Muscle layer of colon (tissue), 2 donors: ENCODE measurements around the gene RNF150.

Experiments
- H3K27ac ChIP-seq: one replicate; pipeline ENCODE4 v1.7.0; 2013; ENCODE audit warnings: low read depth, mild to moderate bottlenecking, low read length, moderate library complexity
- H3K27me3 ChIP-seq, 2 donors: one replicate each; pipeline ENCODE4 v1.7.0; 2013; ENCODE audit warnings: low read length in 2 of 2, mild to moderate bottlenecking in 2 of 2; ENCODE audit not compliant: insufficient read depth in 2 of 2, control insufficient read depth in 1 of 2
- H3K36me3 ChIP-seq: one replicate; pipeline ENCODE4 v1.7.0; 2013; ENCODE audit warnings: mild to moderate bottlenecking, low read length; ENCODE audit not compliant: insufficient read depth
- H3K4me1 ChIP-seq: one replicate; pipeline ENCODE4 v1.7.0; 2013; ENCODE audit warnings: mild to moderate bottlenecking, low read length; ENCODE audit not compliant: insufficient read depth
- H3K4me3 ChIP-seq, 2 donors: one replicate each; pipeline ENCODE4 v1.7.0; 2013; ENCODE audit warnings: low read length in 2 of 2, low read depth in 1 of 2, mild to moderate bottlenecking in 1 of 2, moderate library complexity in 1 of 2
- H3K9ac ChIP-seq: one replicate; pipeline ENCODE4 v1.7.0; 2013; ENCODE audit warnings: low read length
- H3K9me3 ChIP-seq: one replicate; pipeline ENCODE4 v1.7.0; 2013; ENCODE audit warnings: mild to moderate bottlenecking, low read length
- donor health status: abdominal sarcoma.
- donor health status: Adenocarcinoma of cecum.

Gene RNF150

GRCh38 chr4:141021397-141022110 lies 111.7 kb downstream of the RNF150 start:
- Histone ChIP-seq H3K4me3 (no peak overlapping the region), H3K9me3 (no peaks in the 10 kb centered on the region), H3K27me3 (no peaks in the 10 kb centered on the region), H3K9ac (no peak overlapping the region), H3K4me1 (peaks cover 57% of the 10 kb centered on the region), H3K27ac (peak overlapping the region; percentile 25), H3K36me3 (no peaks in the 10 kb centered on the region)

- no peaks in the 10 kb centered on the region for H3K36me3 ChIP-seq
- no peak overlapping the region for H3K9ac ChIP-seq
- H3K27me3 ChIP-seq, result no peaks in the 10 kb centered on the region
- H3K4me1 ChIP-seq, result peaks cover 57% of the 10 kb centered on the region
- H3K4me3 ChIP-seq, result no peak overlapping the region
- peak overlapping the region; percentile 25 for H3K27ac ChIP-seq
- no peaks in the 10 kb centered on the region for H3K9me3 ChIP-seq
Measured at GRCh38 chr4:141020801-141021261, 112.4 kb downstream of the RNF150 start.

- Histone ChIP-seq H3K9ac (no peak overlapping the region), H3K9me3 (no peaks in the 10 kb centered on the region), H3K27ac (peak overlapping the region; percentile 25), H3K36me3 (no peaks in the 10 kb centered on the region), H3K4me3 (no peak overlapping the region), H3K27me3 (no peaks in the 10 kb centered on the region), H3K4me1 (peaks cover 56% of the 10 kb centered on the region)
Measured at GRCh38 chr4:141019768-141020167, 113.5 kb downstream of the RNF150 start.

DNA sequence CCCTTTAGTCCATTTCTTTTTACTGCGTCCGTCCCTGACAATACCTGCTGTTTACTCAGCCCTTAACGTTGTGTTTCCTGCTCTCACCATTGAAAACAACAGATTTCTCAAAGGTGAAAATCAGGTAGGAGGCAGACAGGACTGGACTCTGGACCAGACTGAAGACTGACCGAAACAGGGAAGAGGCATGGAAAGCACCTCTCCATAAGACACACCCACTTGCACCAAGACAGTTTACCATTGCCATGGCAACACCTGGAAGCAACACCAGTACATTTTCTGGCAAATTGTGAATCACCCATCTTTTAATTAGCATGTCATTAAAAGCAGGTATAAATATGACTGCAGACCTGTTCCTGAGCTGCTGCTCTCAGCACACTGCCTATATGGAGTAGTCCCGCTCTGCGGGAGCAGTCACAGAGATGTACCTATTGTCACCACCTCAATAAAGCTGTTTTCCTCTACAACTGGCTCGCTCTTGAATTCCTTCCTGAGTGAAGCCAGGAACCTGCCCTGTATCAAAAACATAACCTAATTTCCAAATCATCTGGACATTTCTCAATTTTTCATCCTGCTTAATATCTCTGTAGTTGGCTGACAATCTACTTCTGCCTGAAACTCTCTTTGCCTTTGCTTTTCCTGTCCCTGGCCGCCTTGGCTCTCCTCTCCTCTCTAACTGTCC lies 117.0 kb downstream of the RNF150 start:
- H3K27me3 ChIP-seq, result no peaks in the 10 kb centered on the region
- H3K36me3 ChIP-seq, result no peaks in the 10 kb centered on the region
- H3K4me3 ChIP-seq, result no peak overlapping the region
- H3K4me1 ChIP-seq, result peaks cover 58% of the 10 kb centered on the region
- no peaks in the 10 kb centered on the region for H3K9me3 ChIP-seq
- peak overlapping the region; percentile 68 for H3K27ac ChIP-seq
- no peak overlapping the region for H3K9ac ChIP-seq

DNA sequence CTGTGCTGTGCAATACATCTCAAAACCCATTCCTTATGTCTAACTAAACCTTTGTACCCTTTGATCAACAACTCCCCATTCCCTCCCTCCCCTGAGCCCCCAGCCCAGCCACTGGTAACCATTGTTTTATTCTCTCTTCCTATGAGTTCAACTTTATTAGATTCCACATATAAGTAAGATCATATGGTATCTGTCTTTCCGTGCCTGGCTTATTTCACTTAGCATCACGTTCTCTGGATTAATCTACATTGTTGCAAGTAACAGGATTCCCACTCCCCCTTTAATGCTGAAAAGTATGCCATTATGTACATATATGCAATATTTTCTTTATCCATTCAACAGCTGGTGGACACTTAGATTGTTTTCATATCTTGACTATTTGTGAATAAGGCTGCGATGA lies 119.4 kb downstream of the RNF150 start:
- H3K36me3 ChIP-seq, result no peaks in the 10 kb centered on the region

GRCh38 chr4:141011901-141012315 lies 121.4 kb downstream of the RNF150 start:
- peaks cover 32% of the 10 kb centered on the region for H3K4me1 ChIP-seq
- H3K9me3 ChIP-seq, result no peaks in the 10 kb centered on the region
- peak overlapping the region; percentile 28 for H3K27ac ChIP-seq
- no peaks in the 10 kb centered on the region for H3K36me3 ChIP-seq
- H3K27me3 ChIP-seq, result no peaks in the 10 kb centered on the region
- no peak overlapping the region for H3K9ac ChIP-seq
- H3K4me3 ChIP-seq, result no peak overlapping the region

More for the DNA sequence above, 119.4 kb downstream of the RNF150 start:
- Histone ChIP-seq H3K27me3 (no peaks in the 10 kb centered on the region), H3K4me3 (no peak overlapping the region), H3K9ac (no peak overlapping the region), H3K4me1 (peaks cover 40% of the 10 kb centered on the region), H3K9me3 (no peaks in the 10 kb centered on the region), H3K27ac (no peak overlapping the region)

DNA sequence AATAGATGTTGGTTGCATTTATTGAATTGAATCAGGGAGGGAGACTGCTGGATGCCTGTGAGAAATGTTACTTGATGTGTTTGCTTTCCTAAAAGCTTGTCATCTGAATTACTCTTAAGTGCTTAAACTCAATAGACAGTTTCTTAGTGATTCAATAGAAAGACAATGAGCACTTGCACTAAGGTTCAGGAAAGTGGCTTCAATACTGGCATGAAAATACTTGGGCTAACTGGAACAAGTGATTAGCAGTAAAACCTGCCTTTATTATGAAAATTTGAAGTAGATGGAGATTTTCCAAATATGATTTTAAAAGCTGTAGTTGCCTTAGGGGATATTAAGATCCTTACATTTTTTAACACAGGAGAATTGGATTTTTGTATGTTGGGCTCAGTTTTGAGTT lies 123.3 kb downstream of the RNF150 start:
- no peaks in the 10 kb centered on the region for H3K9me3 ChIP-seq
- H3K4me3 ChIP-seq, result no peak overlapping the region
- peaks cover 26% of the 10 kb centered on the region for H3K4me1 ChIP-seq
- no peaks in the 10 kb centered on the region for H3K27me3 ChIP-seq
- no peaks in the 10 kb centered on the region for H3K36me3 ChIP-seq
- H3K9ac ChIP-seq, result no peak overlapping the region
- H3K27ac ChIP-seq, result no peak overlapping the region

- Histone ChIP-seq H3K27me3 (no peaks in the 10 kb centered on the region), H3K9ac (no peak overlapping the region), H3K4me1 (peaks cover 25% of the 10 kb centered on the region), H3K4me3 (no peak overlapping the region), H3K36me3 (no peaks in the 10 kb centered on the region), H3K9me3 (no peaks in the 10 kb centered on the region), H3K27ac (no peak overlapping the region)
Measured at GRCh38 chr4:141009129-141009528, 124.1 kb downstream of the RNF150 start.

GRCh38 chr4:141006242-141006802 lies 126.9 kb downstream of the RNF150 start:
- Histone ChIP-seq H3K9me3 (no peaks in the 10 kb centered on the region), H3K4me3 (no peak overlapping the region), H3K36me3 (no peaks in the 10 kb centered on the region), H3K9ac (no peak overlapping the region), H3K27me3 (no peaks in the 10 kb centered on the region), H3K27ac (no peak overlapping the region), H3K4me1 (peaks cover 31% of the 10 kb centered on the region)

- peaks cover 35% of the 10 kb centered on the region for H3K4me1 ChIP-seq
- H3K36me3 ChIP-seq, result no peaks in the 10 kb centered on the region
- H3K4me3 ChIP-seq, result no peak overlapping the region
- no peaks in the 10 kb centered on the region for H3K9me3 ChIP-seq
- no peak overlapping the region for H3K9ac ChIP-seq
- H3K27ac ChIP-seq, result no peak overlapping the region
- H3K27me3 ChIP-seq, result no peaks in the 10 kb centered on the region
Measured at GRCh38 chr4:141004823-141005222, 128.4 kb downstream of the RNF150 start.

GRCh38 chr4:141003193-141003592 lies 130.1 kb downstream of the RNF150 start:
- no peak overlapping the region for H3K9ac ChIP-seq
- no peak overlapping the region for H3K4me3 ChIP-seq
- no peaks in the 10 kb centered on the region for H3K36me3 ChIP-seq
- peak overlapping the region; percentile 78 for H3K27ac ChIP-seq
- H3K4me1 ChIP-seq, result peaks cover 49% of the 10 kb centered on the region
- H3K27me3 ChIP-seq, result no peaks in the 10 kb centered on the region
- no peaks in the 10 kb centered on the region for H3K9me3 ChIP-seq
